ENCODE data around the gene TAMALIN.

DNA sequence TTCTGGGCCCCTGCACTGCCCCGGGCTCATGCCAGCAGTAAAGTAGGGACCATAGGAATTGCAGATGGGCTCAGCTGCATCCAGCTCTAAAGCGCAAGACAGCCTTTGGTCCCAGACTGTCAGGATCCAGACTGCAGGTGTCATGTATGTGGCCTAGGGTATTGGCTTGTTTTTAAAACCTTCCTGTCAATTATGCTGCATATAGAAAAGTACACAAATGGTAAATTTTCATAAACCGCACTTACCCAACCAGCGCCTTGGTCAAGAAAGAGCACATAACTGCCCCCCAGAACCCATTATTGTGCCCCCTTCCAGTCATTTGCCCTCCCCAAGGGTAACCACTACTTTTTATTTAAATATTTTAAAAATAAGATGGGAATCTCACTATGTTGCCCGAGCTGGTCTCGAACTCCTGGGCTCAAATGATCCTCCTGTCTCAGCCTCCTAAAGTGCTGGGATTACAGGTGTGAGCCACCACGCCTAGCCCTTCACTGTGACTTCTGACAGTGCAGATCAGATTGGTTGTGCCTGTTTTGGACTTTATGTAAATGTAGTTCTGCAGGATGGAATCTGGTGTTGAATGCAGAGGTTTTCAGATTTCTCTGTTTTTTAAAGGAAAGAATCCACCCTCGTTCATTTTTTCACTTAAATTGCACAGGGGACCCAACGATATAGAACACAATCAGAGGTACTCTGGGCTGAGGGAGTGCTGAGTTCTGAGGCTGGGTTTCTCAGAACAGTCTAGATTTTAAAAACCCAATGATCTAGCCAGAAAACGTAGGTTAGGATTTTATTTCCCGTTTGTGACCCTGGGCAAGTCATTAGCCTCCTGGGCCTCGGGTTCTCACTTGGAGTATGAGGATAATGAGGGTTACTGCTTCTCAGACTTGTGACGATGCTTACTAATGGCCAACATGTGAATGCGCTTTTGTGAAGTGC, 51.2 kb downstream of the TAMALIN start:
- TF ChIP-seq POLR2A (IDR thresholded peaks at IDR 0.05) = no peak
- TF ChIP-seq, protein P1, sequence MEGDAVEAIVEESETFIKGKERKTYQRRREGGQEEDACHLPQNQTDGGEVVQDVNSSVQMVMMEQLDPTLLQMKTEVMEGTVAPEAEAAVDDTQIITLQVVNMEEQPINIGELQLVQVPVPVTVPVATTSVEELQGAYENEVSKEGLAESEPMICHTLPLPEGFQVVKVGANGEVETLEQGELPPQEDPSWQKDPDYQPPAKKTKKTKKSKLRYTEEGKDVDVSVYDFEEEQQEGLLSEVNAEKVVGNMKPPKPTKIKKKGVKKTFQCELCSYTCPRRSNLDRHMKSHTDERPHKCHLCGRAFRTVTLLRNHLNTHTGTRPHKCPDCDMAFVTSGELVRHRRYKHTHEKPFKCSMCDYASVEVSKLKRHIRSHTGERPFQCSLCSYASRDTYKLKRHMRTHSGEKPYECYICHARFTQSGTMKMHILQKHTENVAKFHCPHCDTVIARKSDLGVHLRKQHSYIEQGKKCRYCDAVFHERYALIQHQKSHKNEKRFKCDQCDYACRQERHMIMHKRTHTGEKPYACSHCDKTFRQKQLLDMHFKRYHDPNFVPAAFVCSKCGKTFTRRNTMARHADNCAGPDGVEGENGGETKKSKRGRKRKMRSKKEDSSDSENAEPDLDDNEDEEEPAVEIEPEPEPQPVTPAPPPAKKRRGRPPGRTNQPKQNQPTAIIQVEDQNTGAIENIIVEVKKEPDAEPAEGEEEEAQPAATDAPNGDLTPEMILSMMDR (IDR thresholded peaks at IDR 0.05) = no peak

All from prostate gland (tissue), 2 donors.